ENCODE data around the gene NAMPT.
A peak's percentile ranks its signal among the peaks of the same experiment; 100 is the strongest.
"Not testable (repeated sequence)": the region's sequence is repeated elsewhere in the genome, so short reads cannot be mapped to it uniquely, and the experiment has no call there.

The NAMPT gene

GRCh38 chr7:106313456-106313901 is 28.7 kb upstream of the NAMPT start:
- no peak overlapping the region for H3K4me3 ChIP-seq (ENCODE audit: low read depth, low read length)
- TF ChIP-seq CTCF (conservative IDR thresholded peaks at IDR 0.05; ENCODE audit: low read depth, low read length) = no peak
- peak; percentile 84 for DNase-seq (ENCODE audit: low read depth)

- H3K4me3 ChIP-seq (ENCODE audit: low read depth, low read length) = no peak overlapping the region
- no peak for DNase-seq (ENCODE audit: low read depth)
- TF ChIP-seq CTCF (conservative IDR thresholded peaks at IDR 0.05; ENCODE audit: low read depth, low read length) = no peak
Observed at GRCh38 chr7:106312906-106313305, 28.1 kb upstream of the NAMPT start.

GRCh38 chr7:106312099-106312871 is 27.5 kb upstream of the NAMPT start:
- DNase-seq (ENCODE audit: low read depth) = no peak
- no peak for TF ChIP-seq CTCF (conservative IDR thresholded peaks at IDR 0.05; ENCODE audit: low read depth, low read length)

GRCh38 chr7:106309362-106309761 is 24.6 kb upstream of the NAMPT start:
- no peak for DNase-seq (ENCODE audit: low read depth)
- H3K4me3 ChIP-seq (ENCODE audit: low read depth, low read length) = no peak overlapping the region
- TF ChIP-seq CTCF (conservative IDR thresholded peaks at IDR 0.05; ENCODE audit: low read depth, low read length) = no peak

More at GRCh38 chr7:106312099-106312871, 27.5 kb upstream of the NAMPT start:
- H3K4me3 ChIP-seq (ENCODE audit: low read depth, low read length) = no peak overlapping the region

GRCh38 chr7:106306256-106306655 is 21.5 kb upstream of the NAMPT start:
- no peak overlapping the region for H3K4me3 ChIP-seq (ENCODE audit: low read depth, low read length)
- TF ChIP-seq CTCF (conservative IDR thresholded peaks at IDR 0.05; ENCODE audit: low read depth, low read length) = no peak
- no peak for DNase-seq (ENCODE audit: low read depth)

GRCh38 chr7:106305732-106306131 is 20.9 kb upstream of the NAMPT start:
- no peak for TF ChIP-seq CTCF (conservative IDR thresholded peaks at IDR 0.05; ENCODE audit: low read depth, low read length)
- H3K4me3 ChIP-seq (ENCODE audit: low read depth, low read length) = no peak overlapping the region
- no peak for DNase-seq (ENCODE audit: low read depth)

- no peak overlapping the region for H3K4me3 ChIP-seq (ENCODE audit: low read depth, low read length)
- TF ChIP-seq CTCF (conservative IDR thresholded peaks at IDR 0.05; ENCODE audit: low read depth, low read length) = no peak
- DNase-seq (ENCODE audit: low read depth) = no peak
Observed at GRCh38 chr7:106304568-106304967, 19.8 kb upstream of the NAMPT start.

- not testable (repeated sequence) for H3K4me3 ChIP-seq (ENCODE audit: low read depth, low read length); DNase-seq (ENCODE audit: low read depth)
Observed at GRCh38 chr7:106298631-106299030, 13.8 kb upstream of the NAMPT start.

GRCh38 chr7:106298155-106298554 is 13.4 kb upstream of the NAMPT start:
- H3K4me3 ChIP-seq (ENCODE audit: low read depth, low read length); DNase-seq (ENCODE audit: low read depth): not testable (repeated sequence)
